ENCODE data around the gene GFRA1.

The GFRA1 gene

DNA sequence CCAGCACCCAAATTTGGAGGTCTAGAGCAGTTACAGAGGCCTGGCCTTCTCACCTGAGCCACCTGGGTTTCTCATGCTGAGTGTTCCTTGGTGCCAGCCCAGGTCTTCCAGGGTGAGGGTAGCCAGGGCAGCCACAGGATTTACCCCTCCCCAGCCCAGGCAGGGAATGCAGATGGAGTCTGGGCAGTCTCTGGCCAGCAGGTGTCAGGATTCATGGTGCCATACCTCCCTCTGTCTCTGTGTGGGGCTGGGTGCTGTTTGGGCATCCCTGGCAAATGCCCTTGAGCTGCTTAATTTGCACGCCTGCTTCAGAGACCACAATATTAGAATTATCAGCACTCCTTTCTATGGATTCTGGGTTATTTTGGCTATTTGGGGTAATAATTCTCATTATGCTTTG lies 246.7 kb downstream of the GFRA1 start:
- no peak overlapping the region for H3K4me3 Mint-ChIP-seq
- H3K36me3 Mint-ChIP-seq (ENCODE audit: insufficient read depth): peaks cover 3% of the 10 kb centered on the region

DNA sequence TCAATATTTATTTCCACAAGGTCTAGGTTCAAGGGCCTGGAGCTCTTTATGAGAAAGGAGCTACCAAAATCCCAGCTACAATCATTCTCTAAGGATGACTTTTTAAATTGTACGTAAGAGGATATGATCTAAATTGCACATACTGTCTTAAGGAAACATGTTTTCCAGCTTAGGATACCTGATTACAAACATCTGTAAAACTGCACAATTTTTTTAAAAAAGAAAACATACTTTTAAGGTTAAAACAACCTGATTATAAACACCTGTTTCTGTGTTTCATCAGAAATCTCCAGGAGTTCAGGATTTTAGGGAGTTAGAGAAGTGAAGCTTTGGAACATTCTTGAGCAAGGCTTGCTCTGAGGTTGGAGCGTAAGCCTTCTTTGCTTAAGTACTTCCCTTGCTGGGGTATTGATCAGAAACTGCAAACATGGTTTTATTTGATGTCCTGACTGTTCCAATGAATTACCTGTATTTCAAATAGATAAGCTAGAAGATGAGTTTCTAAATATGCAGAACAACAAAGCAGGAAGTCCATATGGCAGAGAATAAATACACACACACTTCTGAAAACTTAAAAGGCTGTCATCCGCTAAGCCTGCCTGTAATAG lies 248.6 kb downstream of the GFRA1 start:
- H3K27me3 Mint-ChIP-seq: no peaks in the 10 kb centered on the region
- H3K27ac Mint-ChIP-seq: no peak overlapping the region
- no peak for DNase-seq

More for the DNA sequence above, 246.7 kb downstream of the GFRA1 start:
- DNase-seq (no peak), ATAC-seq (replicated peaks) (no peak)
- Mint-ChIP-seq H3K9me3 (peaks cover 14 to 24% of the 10 kb centered on the region in 2 donors), H3K4me1 (ENCODE audit: low read depth in 2 of 2) (no peaks in the 10 kb centered on the region), H3K27ac (no peak overlapping the region), H3K27me3 (no peaks in the 10 kb centered on the region)

DNA sequence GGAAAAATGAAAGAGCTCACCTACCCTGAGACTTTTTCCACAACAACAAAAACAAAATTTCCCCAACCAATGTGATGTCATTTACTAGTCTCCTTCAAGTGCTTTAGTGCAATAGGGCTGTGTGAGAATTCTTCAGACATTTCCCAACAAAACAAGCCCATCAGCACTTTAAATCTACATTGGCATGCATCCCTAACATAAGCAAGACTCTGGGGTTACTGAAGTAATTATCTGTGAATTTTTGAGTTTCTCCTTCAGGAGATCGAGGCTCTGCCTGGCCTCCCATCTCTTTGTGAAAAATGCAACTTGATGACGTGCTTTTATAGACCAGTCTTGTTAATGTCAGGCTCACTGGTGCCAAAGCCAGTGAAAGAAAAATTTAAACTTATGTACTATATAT lies 255.6 kb downstream of the GFRA1 start:
- Mint-ChIP-seq H3K9me3 (peaks cover 12 to 27% of the 10 kb centered on the region in 2 donors), H3K4me3 (no peak overlapping the region), H3K27ac (no peak overlapping the region), H3K27me3 (no peaks in the 10 kb centered on the region), H3K4me1 (ENCODE audit: low read depth in 2 of 2) (no peaks in the 10 kb centered on the region), H3K36me3 (ENCODE audit: insufficient read depth) (no peaks in the 10 kb centered on the region)
- no peak for ATAC-seq (replicated peaks)
- DNase-seq: no peak

More for the DNA sequence above, 248.6 kb downstream of the GFRA1 start:
- no peak for ATAC-seq (replicated peaks)
- peaks cover 7 to 18% of the 10 kb centered on the region in 2 donors for H3K9me3 Mint-ChIP-seq
- peaks cover 3% of the 10 kb centered on the region for H3K36me3 Mint-ChIP-seq (ENCODE audit: insufficient read depth)
- no peaks in the 10 kb centered on the region for H3K4me1 Mint-ChIP-seq (ENCODE audit: low read depth in 2 of 2)
- no peak overlapping the region for H3K4me3 Mint-ChIP-seq

DNA sequence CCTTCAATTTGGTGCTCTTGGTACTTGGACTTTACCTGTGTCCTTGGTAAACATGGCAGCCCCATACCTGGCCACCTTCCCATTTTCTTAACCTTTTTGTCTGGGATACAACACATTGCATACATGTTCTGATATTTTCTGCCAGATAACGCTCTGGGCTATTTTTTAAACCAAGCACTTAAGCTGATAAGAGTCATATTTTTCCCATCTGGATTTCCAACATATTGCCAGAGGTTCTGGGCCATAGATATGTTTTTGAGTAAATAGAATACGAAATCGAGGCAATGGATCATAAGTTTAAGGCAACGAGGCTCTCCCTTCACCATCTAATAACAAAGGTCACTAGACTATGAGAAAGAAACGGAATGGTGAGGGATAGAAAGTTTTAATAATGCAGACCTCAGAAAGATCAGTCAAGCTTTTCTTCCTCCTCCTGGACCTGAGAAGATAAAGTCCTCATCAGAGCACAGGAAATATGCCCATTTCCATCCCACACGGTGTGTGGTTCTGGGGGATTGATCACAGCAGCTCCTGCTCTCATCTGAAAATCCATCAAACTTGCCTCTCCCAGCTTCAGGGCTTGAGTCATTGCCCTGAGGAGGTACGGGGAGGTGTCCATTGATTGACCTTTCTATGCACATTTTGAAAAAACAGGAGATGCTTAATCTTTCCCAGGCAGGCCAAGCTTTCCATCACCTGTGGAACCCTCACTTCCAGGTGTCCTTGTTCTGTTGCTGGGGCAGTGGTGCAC lies 257.2 kb downstream of the GFRA1 start:
- Mint-ChIP-seq H3K9me3 (peaks cover 12 to 23% of the 10 kb centered on the region in 2 donors), H3K4me1 (ENCODE audit: low read depth in 2 of 2) (no peaks in the 10 kb centered on the region), H3K4me3 (no peak overlapping the region), H3K27me3 (no peaks in the 10 kb centered on the region), H3K36me3 (ENCODE audit: insufficient read depth) (no peaks in the 10 kb centered on the region), H3K27ac (no peak overlapping the region)
- DNase-seq (no peak), ATAC-seq (replicated peaks) (no peak)

DNA sequence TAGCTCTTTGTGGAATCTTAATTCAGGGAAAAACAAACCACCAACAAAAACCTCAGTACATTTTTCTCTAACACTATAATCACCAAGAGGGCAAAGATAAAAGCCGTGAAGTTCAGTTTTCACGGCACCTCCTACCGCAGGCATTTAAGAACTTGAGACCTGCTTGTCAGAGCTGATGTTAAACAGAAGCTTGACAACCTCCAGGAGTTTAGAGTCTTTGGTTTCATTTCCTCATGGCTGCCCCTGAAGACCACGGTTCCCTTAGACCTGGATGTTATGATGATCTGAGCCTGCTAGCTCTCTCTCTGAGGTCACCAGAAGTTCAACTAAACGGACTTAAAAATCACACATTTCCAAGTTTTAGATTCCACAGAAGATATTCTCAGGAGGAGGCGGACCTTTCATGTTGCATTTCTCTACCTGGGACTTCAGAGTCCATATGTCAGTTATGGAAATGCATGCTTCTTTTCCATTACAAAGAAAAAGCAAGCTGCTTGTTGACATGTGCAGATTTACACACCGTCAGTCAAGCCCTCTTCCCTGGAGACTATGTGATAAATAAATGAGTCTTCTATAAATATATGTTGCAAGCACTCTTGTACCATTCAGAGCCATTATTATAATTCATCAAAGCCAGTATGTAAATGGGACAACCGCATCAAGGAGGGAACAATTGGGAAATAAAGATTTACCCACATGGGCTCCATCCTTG lies 258.0 kb downstream of the GFRA1 start:
- no peak overlapping the region for H3K4me3 Mint-ChIP-seq
- no peaks in the 10 kb centered on the region for H3K36me3 Mint-ChIP-seq (ENCODE audit: insufficient read depth)
- H3K27ac Mint-ChIP-seq: no peak overlapping the region
- DNase-seq (no peak), ATAC-seq (replicated peaks) (no peak)
- peaks cover 12 to 18% of the 10 kb centered on the region in 2 donors for H3K9me3 Mint-ChIP-seq
- H3K4me1 Mint-ChIP-seq (ENCODE audit: low read depth in 2 of 2): no peaks in the 10 kb centered on the region
- no peaks in the 10 kb centered on the region for H3K27me3 Mint-ChIP-seq

DNA sequence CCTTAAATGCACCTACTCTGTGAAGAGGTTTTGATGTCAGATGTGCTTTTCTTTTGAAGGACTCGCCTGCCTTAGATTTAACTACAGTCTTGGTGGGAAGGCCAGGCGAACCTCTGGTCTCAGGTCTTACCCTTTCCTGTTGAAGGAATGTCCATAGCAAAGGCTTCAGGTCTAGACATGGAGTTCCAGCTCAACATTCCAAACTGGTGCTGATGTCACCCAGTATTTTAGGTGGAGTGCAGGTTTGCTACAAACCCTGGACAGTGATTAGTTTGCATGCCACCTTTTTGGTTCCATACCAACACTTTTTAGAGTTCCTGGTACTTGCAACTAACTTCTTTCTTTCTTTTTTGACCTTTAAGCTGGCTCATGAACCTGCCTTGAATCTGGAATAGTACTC lies 258.7 kb downstream of the GFRA1 start:
- no peak overlapping the region for H3K27ac Mint-ChIP-seq
- H3K36me3 Mint-ChIP-seq (ENCODE audit: insufficient read depth): no peaks in the 10 kb centered on the region
- H3K27me3 Mint-ChIP-seq: no peaks in the 10 kb centered on the region
- no peak overlapping the region for H3K4me3 Mint-ChIP-seq
- peaks cover 12 to 18% of the 10 kb centered on the region in 2 donors for H3K9me3 Mint-ChIP-seq
- DNase-seq (no peak), ATAC-seq (replicated peaks) (no peak)
- H3K4me1 Mint-ChIP-seq (ENCODE audit: low read depth in 2 of 2): no peaks in the 10 kb centered on the region

DNA sequence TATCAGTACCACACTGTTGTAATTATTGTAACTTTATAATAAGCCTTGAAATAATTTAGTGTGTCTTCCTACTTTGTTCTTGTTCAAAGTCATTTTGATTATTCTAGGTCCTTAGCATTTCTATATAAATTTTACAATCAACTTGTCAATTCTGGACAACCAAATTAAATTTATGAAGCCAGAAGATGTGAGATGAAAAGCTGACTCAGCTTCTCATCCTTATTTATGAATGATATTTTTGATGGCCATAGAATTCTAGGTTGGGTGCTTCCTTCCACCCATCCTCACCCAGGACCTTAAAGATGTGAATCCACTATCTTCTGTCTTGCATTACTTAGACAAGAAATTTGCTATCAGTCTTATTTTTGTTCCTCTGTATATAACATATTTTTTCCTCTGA lies 261.1 kb downstream of the GFRA1 start:
- Mint-ChIP-seq H3K4me1 (ENCODE audit: low read depth in 2 of 2) (no peaks in the 10 kb centered on the region), H3K27me3 (no peaks in the 10 kb centered on the region), H3K36me3 (ENCODE audit: insufficient read depth) (no peaks in the 10 kb centered on the region), H3K9me3 (peaks cover 4 to 8% of the 10 kb centered on the region in 2 donors), H3K4me3 (no peak overlapping the region), H3K27ac (no peak overlapping the region)
- ATAC-seq (replicated peaks): no peak
- DNase-seq: no peak

DNA sequence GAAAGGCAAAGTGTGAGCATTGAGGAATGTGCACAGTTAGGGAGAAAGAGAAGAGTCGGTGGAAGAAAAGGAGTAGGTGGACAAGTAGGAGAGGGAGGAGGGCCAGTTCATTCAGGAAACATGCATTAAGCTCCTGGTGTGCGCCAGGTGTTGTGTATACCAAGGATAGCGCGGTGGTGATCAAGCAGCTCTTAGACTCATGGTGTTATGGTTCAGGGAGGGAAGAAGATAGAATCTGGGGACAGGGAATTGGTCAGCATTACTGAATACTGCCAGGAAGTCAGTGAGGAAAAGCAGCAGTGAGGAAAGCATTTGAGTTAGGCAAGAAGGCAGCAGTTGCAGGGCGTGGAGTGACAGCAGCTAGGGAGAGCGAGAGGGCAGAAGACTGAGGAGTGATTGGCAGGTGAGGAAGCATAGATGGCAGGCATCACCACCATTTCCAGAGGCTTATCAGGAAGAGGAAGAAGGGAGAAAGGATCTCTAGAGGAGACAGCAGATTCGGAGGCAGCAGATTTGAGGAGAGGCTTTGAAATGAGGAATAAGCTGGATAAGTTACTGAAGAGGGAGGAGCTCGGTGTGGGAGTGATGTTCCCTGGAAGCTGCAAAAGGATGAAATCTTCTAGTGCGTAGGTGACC lies 265.6 kb downstream of the GFRA1 start:
- Mint-ChIP-seq H3K27me3 (no peaks in the 10 kb centered on the region), H3K9me3 (peaks cover 5% of the 10 kb centered on the region in 2 donors), H3K27ac (no peak overlapping the region), H3K36me3 (ENCODE audit: insufficient read depth) (no peaks in the 10 kb centered on the region), H3K4me3 (no peak overlapping the region), H3K4me1 (ENCODE audit: low read depth in 2 of 2) (no peaks in the 10 kb centered on the region)
- no peak for DNase-seq
- ATAC-seq (replicated peaks): no peak

Measured in effector memory CD8-positive, alpha-beta T cell (primary cell).